Endothelial cell of umbilical vein (primary cell): ENCODE results near the gene FAM20B. TPM values are rescaled to one million over a fixed set of nuclear protein-coding genes. Genes with fewer than 3 reads are reported as not detected.

ENCODE experiments used
- BruUV-seq: library from RNA; stranded (reverse); fragments of 400-500 nt; replicated peaks from 2 replicates; lab custom pipeline; 2021; lab: Mats Ljungman, UMichigan
- CTCF ChIA-PET: fragments of 300-600, 350-600 bp; sonication (Branson Sonifier 250); formaldehyde crosslinking; loops from one replicate; lab custom pipeline; 2021; ENCODE audit warnings: antibody characterized with exemption, inconsistent platforms; lab: Charles Lee
- POLR2A ChIA-PET: fragments of 300-600, 350-600 bp; sonication (Branson Sonifier 250); formaldehyde crosslinking; loops from one replicate; lab custom pipeline; 2021; ENCODE audit warnings: antibody characterized with exemption, inconsistent platforms; lab: Charles Lee
- DNase-seq: peaks from one replicate; pipeline ENCODE4 v3.0.0-alpha.2; 2011; ENCODE audit warnings: low read depth, low spot score
- FAIRE-seq: peaks from 2 replicates; lab custom pipeline; 2011; peaks lifted over from hg19 to GRCh38; lab: Jason Lieb, UNC
- H2AFZ ChIP-seq: 2 replicates; pipeline ENCODE4 v1.6.0; 2012; ENCODE audit warnings: low read depth, low read length, control low read depth, inconsistent platforms
- H3K27ac ChIP-seq: 2 replicates; pipeline ENCODE4 v1.5.1; 2011; ENCODE audit warnings: low read depth, mild to moderate bottlenecking, control low read depth, low read length, moderate library complexity; ENCODE audit not compliant: insufficient read depth
- H3K27me3 ChIP-seq, 2 experiments: 2 replicates each; pipeline versions ENCODE4 v1.6.0 to v1.6.1; 2011; ENCODE audit warnings: low read length in 2 of 2, mixed read lengths in 1 of 2; ENCODE audit not compliant: control insufficient read depth in 2 of 2, insufficient read depth in 2 of 2
- H3K36me3 ChIP-seq, 2 experiments: 2 replicates in 1 of 2; 3 replicates in 1 of 2; pipeline ENCODE4 v1.5.1; 2011; ENCODE audit warnings: low read length in 2 of 2, mild to moderate bottlenecking in 1 of 2, moderate library complexity in 1 of 2; ENCODE audit not compliant: control insufficient read depth in 2 of 2, insufficient read depth in 2 of 2; ENCODE audit errors: extremely low read depth in 1 of 2
- H3K4me1 ChIP-seq: 3 replicates; pipeline ENCODE4 v1.5.1; 2011; ENCODE audit warnings: mild to moderate bottlenecking, low read length; ENCODE audit not compliant: control insufficient read depth, insufficient read depth; ENCODE audit errors: extremely low read depth
- H3K4me2 ChIP-seq: 2 replicates; pipeline ENCODE4 v1.6.1; 2011; ENCODE audit warnings: low read length, control low read depth, mixed read lengths; ENCODE audit not compliant: insufficient read depth
- H3K4me3 ChIP-seq, 3 experiments: fragments of 200-600 bp in 1 of 3; sonication (generic), shearing (Covaris generic) in 1 of 3; replicated peaks in 1 of 3; 2 replicates each; pipeline ENCODE4 v1.5.1; 2011 to 2016; ENCODE audit warnings: control low read depth in 3 of 3, low read length in 3 of 3, mild to moderate bottlenecking in 2 of 3, inconsistent platforms in 1 of 3, low read depth in 1 of 3, moderate library complexity in 1 of 3; ENCODE audit not compliant: insufficient read depth in 1 of 3
- H3K79me2 ChIP-seq: 2 replicates; pipeline ENCODE4 v1.6.0; 2012; ENCODE audit warnings: low read length, inconsistent platforms; ENCODE audit not compliant: control insufficient read depth, insufficient read depth
- H3K9ac ChIP-seq: replicated peaks from 2 replicates; pipeline ENCODE3; 2011; ENCODE audit warnings: low read length, control low read depth; ENCODE audit not compliant: insufficient read depth; ENCODE audit errors: extremely low read depth
- H3K9me1 ChIP-seq: replicated peaks from 3 replicates; pipeline ENCODE4 v1.6.0; 2011; ENCODE audit warnings: mild to moderate bottlenecking, low read length; ENCODE audit not compliant: control insufficient read depth, insufficient read depth; ENCODE audit errors: extremely low read depth
- H3K9me3 ChIP-seq: replicated peaks from 2 replicates; pipeline ENCODE4 v1.5.1; 2012; ENCODE audit warnings: low read length, inconsistent platforms; ENCODE audit not compliant: control insufficient read depth, insufficient read depth
- H4K20me1 ChIP-seq: replicated peaks from 2 replicates; pipeline ENCODE3; 2011; ENCODE audit warnings: mild to moderate bottlenecking, low read length; ENCODE audit not compliant: control insufficient read depth, insufficient read depth; ENCODE audit errors: extremely low read depth
- CTCF ChIP-seq, 2 donors: IDR thresholded peaks; 1 replicate in 1 of 2; 2 replicates in 1 of 2; pipeline ENCODE4 v1.5.1; 2011; ENCODE audit warnings: low read length in 2 of 2, mild to moderate bottlenecking in 2 of 2, moderate library complexity in 2 of 2, control low read depth in 1 of 2, inconsistent platforms in 1 of 2, low read depth in 1 of 2; ENCODE audit not compliant: insufficient read depth in 1 of 2; ENCODE audit errors: extremely low read depth in 1 of 2
- EZH2 ChIP-seq: IDR thresholded peaks from 2 replicates; pipeline ENCODE4 v1.6.1; 2012; ENCODE audit warnings: borderline replicate concordance, low read depth, mild to moderate bottlenecking, moderate library complexity, low read length, inconsistent platforms; ENCODE audit not compliant: severe bottlenecking
- FOS ChIP-seq: IDR thresholded peaks from 2 replicates; pipeline ENCODE4 v1.6.1; 2011; ENCODE audit warnings: mild to moderate bottlenecking, low read length, moderate library complexity, borderline replicate concordance; ENCODE audit not compliant: insufficient read depth
- GATA2 ChIP-seq: IDR thresholded peaks from 2 replicates; pipeline ENCODE4 v1.7.0; 2011; ENCODE audit warnings: low read depth, mild to moderate bottlenecking, moderate library complexity, mixed read lengths, low read length; ENCODE audit not compliant: insufficient read length, insufficient read depth
- JUN ChIP-seq: IDR thresholded peaks from 2 replicates; pipeline ENCODE4 v1.6.1; 2011; ENCODE audit warnings: borderline replicate concordance, low read depth; ENCODE audit not compliant: insufficient read length, insufficient read depth
- MAX ChIP-seq: IDR thresholded peaks from 2 replicates; pipeline ENCODE4 v1.6.1; 2011; ENCODE audit not compliant: insufficient read depth, insufficient read length
- MYC ChIP-seq: IDR thresholded peaks from one replicate; pipeline ENCODE4 v1.6.1; 2011; ENCODE audit warnings: mild to moderate bottlenecking, low read depth, low read length
- POLR2A ChIP-seq: IDR thresholded peaks from 2 replicates; pipeline ENCODE4 v1.6.1; 2012; ENCODE audit warnings: low read depth, mild to moderate bottlenecking, control low read depth, low read length
- POLR2AphosphoS5 ChIP-seq: IDR thresholded peaks from 2 replicates; pipeline ENCODE4 v1.6.1; 2012; ENCODE audit warnings: low read depth, mild to moderate bottlenecking, control low read depth, low read length, moderate library complexity; ENCODE audit not compliant: insufficient read depth
- dilution Hi-C: fragments of 300-500 bp; cut with MboI; formaldehyde crosslinking; loops from one replicate; pipeline ENCODE4 v1.15.0; 2019; ENCODE audit warnings: low sequenced_read_pairs; ENCODE audit not compliant: extremely low pct_ligation_motif_present
- intact Hi-C: fragments of 100-400 bp; cut with micrococcal nuclease; formaldehyde crosslinking; loops from one replicate; pipeline ENCODE4 v1.10.0; 2022
- polyA plus RNA-seq, 4 experiments: library from polyadenylated mRNA; depleted of rRNA in 3 of 4; stranded (reverse) in 3 of 4; unstranded in 1 of 4; fragments of >200 nt; gene quantifications; 2 replicates each; pipeline versions ENCODE4 v1.2.1 to v1.2.3, GENCODE V29; 2011 to 2012; ENCODE audit warnings: missing spikeins in 1 of 4
- total RNA-seq: library from RNA; stranded (reverse); gene quantifications from 2 replicates; pipeline ENCODE4 v1.2.3, GENCODE V29; 2021

Gene FAM20B
- total and polyA plus RNA-seq, 2 donors (not counting 3 experiments of a cell fraction or from before 2014, with no cell fraction given), result 10.0 to 35.1 TPM

GRCh38 chr1:179080866-179081686, 55.4 kb downstream of the FAM20B start:
- dilution Hi-C loops, result no loop called here

More at GRCh38 chr1:179080866-179081686, 55.4 kb downstream of the FAM20B start:
- Histone ChIP-seq H2AFZ (peak overlapping the region; percentile 24), H3K4me1 (peaks cover 14% of the 10 kb centered on the region), H3K9me1 (no peaks in the 10 kb centered on the region), H4K20me1 (no peaks in the 10 kb centered on the region), H3K9ac (peak overlapping the region; percentile 73), H3K36me3 (no peaks in the 10 kb centered on the region), H3K27me3 (no peaks in the 10 kb centered on the region), H3K79me2 (peaks cover 12% of the 10 kb centered on the region), H3K4me2 (peak overlapping the region; percentile 37), H3K9me3 (no peaks in the 10 kb centered on the region), H3K4me3 (peak overlapping the region in 2 of 3 experiments; percentile 68 to 77), H3K27ac (peak overlapping the region; percentile 62)
- ChIA-PET POLR2A (no interaction called here), CTCF (interaction anchor here (0.6 to 4.5 kb wide), 9 partner anchors 24 to 734 kb away, joined by 3 to 27 read pairs (median 3); no protein-coding TSS in a partner anchor)
- intact Hi-C loops, result loop anchor here (5.0 kb wide), 2 partner anchors 549 to 731 kb away; no protein-coding TSS in a partner anchor
- BruUV-seq, result TSS peak; percentile 5
- FAIRE-seq (peak; percentile 44), DNase-seq (no peak)
- TF ChIP-seq MYC (no peak), EZH2 (no peak), GATA2 (no peak), POLR2A (no peak), JUN (no peak), POLR2AphosphoS5 (no peak), FOS (no peak), MAX (no peak), CTCF (IDR thresholded peaks at IDR 0.05; ENCODE audit: extremely low read depth in 1 of 2, insufficient read depth in 1 of 2, low read depth in 1 of 2, low read length in 2 of 2) (no peak)
